ENCODE results near the gene HTR1E. TPM values are rescaled to one million over a fixed set of nuclear protein-coding genes. Genes with fewer than 3 reads are reported as not detected.

Gene HTR1E
- total RNA-seq, 1 experiment from 2014 or later = not detected

GRCh38 chr6:87012743-87013142, 75.4 kb downstream of the HTR1E start:
- Histone ChIP-seq H3K36me3 (no peaks in the 10 kb centered on the region), H3K4me1 (replicated peaks) (no peaks in the 10 kb centered on the region), H3K27ac (no peak overlapping the region), H3K4me3 (no peak overlapping the region), H3K27me3 (replicated peaks) (no peaks in the 10 kb centered on the region), H3K9me3 (replicated peaks) (no peaks in the 10 kb centered on the region)
- DNase-seq (ENCODE audit: low read depth in 1 of 2, low spot score in 2 of 2) = no peak

GRCh38 chr6:87016772-87017171, 79.4 kb downstream of the HTR1E start:
- no peak overlapping the region for H3K4me3 ChIP-seq
- no peak overlapping the region for H3K27ac ChIP-seq
- no peaks in the 10 kb centered on the region for H3K9me3 ChIP-seq (replicated peaks)
- H3K36me3 ChIP-seq = no peaks in the 10 kb centered on the region
- no peaks in the 10 kb centered on the region for H3K4me1 ChIP-seq (replicated peaks)
- no peak for DNase-seq (ENCODE audit: low read depth in 1 of 2, low spot score in 2 of 2)
- H3K27me3 ChIP-seq (replicated peaks) = no peaks in the 10 kb centered on the region

DNA sequence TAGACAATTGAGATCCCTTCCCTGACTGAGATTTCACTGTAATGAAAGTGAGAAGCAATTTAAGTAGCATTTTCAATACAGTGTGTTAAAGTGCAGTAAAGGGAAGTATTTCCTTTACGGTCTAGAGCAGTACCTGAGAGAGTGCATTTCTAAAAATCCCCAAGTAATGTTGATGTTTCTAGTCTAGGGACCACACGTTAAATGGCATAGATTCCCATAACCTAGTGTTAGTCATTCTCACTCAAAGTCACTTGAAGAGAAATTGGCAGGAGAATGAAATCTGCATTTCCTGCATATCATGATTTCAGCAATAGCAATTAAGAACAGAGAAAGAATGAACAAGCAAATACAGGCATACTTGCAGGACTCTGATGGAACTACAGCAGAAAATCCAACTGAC, 89.7 kb downstream of the HTR1E start:
- H3K4me1 ChIP-seq (replicated peaks) = no peaks in the 10 kb centered on the region

DNA sequence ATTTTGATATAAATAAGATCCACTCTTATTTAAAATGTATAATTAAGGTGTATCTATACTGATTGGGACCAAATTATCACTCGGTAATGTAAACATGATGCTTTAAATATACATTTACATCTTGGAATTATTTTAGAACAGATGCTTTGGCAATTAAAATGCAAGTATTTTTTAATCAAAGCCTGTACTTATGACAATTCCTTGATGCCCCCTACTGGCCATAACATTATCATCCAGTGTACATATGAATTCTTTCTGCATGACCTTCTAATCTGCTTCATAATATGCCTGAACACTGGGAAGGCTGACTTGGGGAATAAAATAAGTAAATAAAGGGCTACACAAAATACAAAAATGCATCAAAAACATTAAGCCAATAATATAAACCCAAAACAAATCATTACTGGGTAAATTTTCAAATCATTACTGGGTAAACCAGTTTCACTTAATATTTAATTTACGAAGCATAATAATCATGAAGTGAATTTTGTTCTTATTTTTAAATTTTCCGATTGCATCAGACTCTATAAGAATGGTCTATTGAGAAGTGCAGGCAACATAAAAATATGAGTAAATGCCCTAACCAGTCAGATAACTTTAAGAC, 92.5 kb downstream of the HTR1E start:
- Histone ChIP-seq H3K9me3 (replicated peaks) (no peaks in the 10 kb centered on the region), H3K36me3 (no peaks in the 10 kb centered on the region), H3K27me3 (replicated peaks) (no peaks in the 10 kb centered on the region), H3K27ac (no peak overlapping the region), H3K4me1 (replicated peaks) (no peaks in the 10 kb centered on the region), H3K4me3 (no peak overlapping the region)
- DNase-seq (ENCODE audit: low read depth in 1 of 2, low spot score in 2 of 2) = peak in 1 of 2 experiments; percentile 5

More for the DNA sequence above, 89.7 kb downstream of the HTR1E start:
- H3K27ac ChIP-seq = no peak overlapping the region
- H3K36me3 ChIP-seq = no peaks in the 10 kb centered on the region
- DNase-seq (ENCODE audit: low read depth in 1 of 2, low spot score in 2 of 2) = no peak
- no peaks in the 10 kb centered on the region for H3K9me3 ChIP-seq (replicated peaks)
- no peaks in the 10 kb centered on the region for H3K27me3 ChIP-seq (replicated peaks)
- H3K4me3 ChIP-seq = no peak overlapping the region

- no peak overlapping the region for H3K27ac ChIP-seq
- no peaks in the 10 kb centered on the region for H3K9me3 ChIP-seq (replicated peaks)
- no peak for DNase-seq (ENCODE audit: low read depth in 1 of 2, low spot score in 2 of 2)
- no peaks in the 10 kb centered on the region for H3K27me3 ChIP-seq (replicated peaks)
- H3K36me3 ChIP-seq = no peaks in the 10 kb centered on the region
- no peaks in the 10 kb centered on the region for H3K4me1 ChIP-seq (replicated peaks)
- H3K4me3 ChIP-seq = no peak overlapping the region
These were observed 103.4 kb downstream of the HTR1E start for GRCh38 chr6:87040729-87041128.

DNA sequence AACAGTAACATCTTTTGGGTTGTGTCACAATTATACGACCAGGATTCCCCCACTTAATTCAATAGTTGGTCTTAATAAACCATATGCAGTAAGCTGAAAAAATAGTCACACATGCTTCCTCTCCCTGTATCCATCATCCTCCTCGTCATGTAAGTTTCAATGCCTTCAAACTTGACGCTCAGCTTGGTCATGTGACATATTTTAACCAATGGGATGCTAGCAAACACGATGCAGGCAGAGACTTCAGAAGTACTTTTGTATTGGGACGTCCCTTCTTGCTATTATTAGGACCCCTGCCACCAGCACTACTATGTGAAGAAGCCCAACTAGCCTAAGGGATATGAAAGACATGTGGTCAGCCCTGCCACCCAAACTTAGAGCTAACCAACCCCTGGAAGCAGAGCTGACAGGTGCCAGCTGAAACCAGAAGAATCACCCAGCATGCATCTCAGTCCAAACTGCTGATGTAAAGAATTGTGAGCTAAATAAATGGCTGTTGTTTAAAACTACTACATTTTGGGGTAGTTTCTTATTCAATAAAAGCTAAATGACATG, 108.3 kb downstream of the HTR1E start:
- no peaks in the 10 kb centered on the region for H3K4me1 ChIP-seq (replicated peaks)
- no peak for DNase-seq (ENCODE audit: low read depth in 1 of 2, low spot score in 2 of 2)
- no peak overlapping the region for H3K27ac ChIP-seq
- H3K27me3 ChIP-seq (replicated peaks) = no peaks in the 10 kb centered on the region
- H3K36me3 ChIP-seq = no peaks in the 10 kb centered on the region
- no peaks in the 10 kb centered on the region for H3K9me3 ChIP-seq (replicated peaks)
- H3K4me3 ChIP-seq = no peak overlapping the region

DNA sequence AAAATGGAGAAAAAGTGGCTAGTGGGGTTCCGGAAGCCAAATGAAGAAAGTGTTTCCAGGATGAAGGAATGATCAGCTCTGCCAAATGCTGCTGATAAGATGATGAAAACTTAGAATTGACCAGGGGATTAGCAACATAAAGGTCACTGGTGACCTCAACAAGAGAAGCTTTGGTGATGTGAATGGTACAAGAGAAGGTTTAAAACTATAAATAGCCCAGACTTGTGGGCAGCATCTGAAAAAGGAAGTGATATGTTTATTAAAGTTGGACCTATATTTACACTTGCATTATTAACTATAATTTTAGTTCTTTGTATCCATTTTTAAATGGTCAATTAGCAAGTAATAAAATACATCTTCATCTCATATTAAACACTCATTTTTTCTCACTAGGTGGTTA, 112.5 kb downstream of the HTR1E start:
- no peak for DNase-seq (ENCODE audit: low read depth in 1 of 2, low spot score in 2 of 2)
- H3K9me3 ChIP-seq (replicated peaks) = no peaks in the 10 kb centered on the region
- H3K4me1 ChIP-seq (replicated peaks) = no peaks in the 10 kb centered on the region
- H3K27ac ChIP-seq = no peak overlapping the region
- H3K36me3 ChIP-seq = no peaks in the 10 kb centered on the region
- H3K27me3 ChIP-seq (replicated peaks) = no peaks in the 10 kb centered on the region
- no peak overlapping the region for H3K4me3 ChIP-seq

GRCh38 chr6:87053312-87053711, 116.0 kb downstream of the HTR1E start:
- H3K27me3 ChIP-seq (replicated peaks) = no peaks in the 10 kb centered on the region
- H3K27ac ChIP-seq = no peak overlapping the region
- H3K36me3 ChIP-seq = no peaks in the 10 kb centered on the region
- H3K4me3 ChIP-seq = no peak overlapping the region
- no peaks in the 10 kb centered on the region for H3K9me3 ChIP-seq (replicated peaks)
- H3K4me1 ChIP-seq (replicated peaks) = no peaks in the 10 kb centered on the region
- no peak for DNase-seq (ENCODE audit: low read depth in 1 of 2, low spot score in 2 of 2)

GRCh38 chr6:87054143-87054833, 117.0 kb downstream of the HTR1E start:
- Histone ChIP-seq H3K4me1 (replicated peaks) (no peaks in the 10 kb centered on the region), H3K4me3 (no peak overlapping the region), H3K27me3 (replicated peaks) (no peaks in the 10 kb centered on the region), H3K36me3 (no peaks in the 10 kb centered on the region), H3K9me3 (replicated peaks) (no peaks in the 10 kb centered on the region), H3K27ac (no peak overlapping the region)
- no peak for DNase-seq (ENCODE audit: low read depth in 1 of 2, low spot score in 2 of 2)

DNA sequence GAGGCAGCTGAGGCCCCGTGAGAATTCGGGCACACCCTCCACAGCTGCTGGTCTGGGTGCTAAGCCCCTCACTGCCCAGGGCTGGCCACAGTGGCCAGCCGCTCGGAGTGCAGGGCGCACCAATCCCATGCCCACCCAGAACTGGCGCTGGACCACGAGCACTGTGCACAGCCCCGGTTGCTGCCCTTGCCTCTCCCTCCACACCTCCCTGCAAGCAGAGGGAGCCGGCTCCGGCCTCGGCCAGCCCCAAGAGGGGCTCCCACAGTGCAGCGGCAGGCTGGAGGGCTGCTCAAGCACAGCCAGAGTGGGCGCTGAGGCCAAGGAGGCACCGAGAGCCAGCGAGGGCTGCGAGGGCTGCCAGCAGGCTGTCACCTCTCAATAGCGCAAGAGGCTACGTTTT, 122.6 kb downstream of the HTR1E start:
- Histone ChIP-seq H3K4me3 (no peak overlapping the region), H3K9me3 (replicated peaks) (no peaks in the 10 kb centered on the region), H3K27me3 (replicated peaks) (peaks cover 2% of the 10 kb centered on the region; the same call in 1 of the 2 replicates), H3K27ac (no peak overlapping the region), H3K36me3 (no peaks in the 10 kb centered on the region), H3K4me1 (replicated peaks) (no peaks in the 10 kb centered on the region)
- DNase-seq (ENCODE audit: low read depth in 1 of 2, low spot score in 2 of 2) = no peak

DNA sequence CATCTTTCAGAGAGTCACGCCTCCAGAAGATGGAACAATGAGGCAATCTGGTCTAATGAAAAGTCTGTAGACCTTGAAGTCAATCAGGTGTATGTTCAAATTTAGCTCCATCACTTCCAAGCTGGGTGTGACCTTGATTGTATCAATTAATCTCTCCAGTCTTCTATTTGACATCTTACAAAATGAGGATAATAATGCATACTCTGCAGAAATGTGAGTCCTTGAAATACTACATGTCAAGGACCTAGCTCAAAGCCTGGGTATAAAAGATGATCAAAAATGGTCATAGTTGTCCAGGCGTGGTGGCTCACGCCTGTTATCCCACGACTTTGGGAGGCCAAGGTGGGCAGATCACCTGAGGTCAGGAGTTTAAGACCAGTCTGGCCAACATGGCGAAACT, 127.8 kb downstream of the HTR1E start:
- Histone ChIP-seq H3K4me1 (replicated peaks) (no peaks in the 10 kb centered on the region), H3K36me3 (no peaks in the 10 kb centered on the region), H3K4me3 (no peak overlapping the region), H3K27ac (no peak overlapping the region), H3K27me3 (replicated peaks) (peaks cover 11% of the 10 kb centered on the region), H3K9me3 (replicated peaks) (no peaks in the 10 kb centered on the region)
- DNase-seq (ENCODE audit: low read depth in 1 of 2, low spot score in 2 of 2) = no peak

Other genes with a start within 250 kb of the HTR1E start
- not detected in 2 replicates for gene CGA, start 157.6 kb downstream of the HTR1E start, total RNA-seq (2014; rRNA removed; shearing (Covaris generic))
- gene ZNF292, start 218.0 kb downstream of the HTR1E start, total RNA-seq (2014; rRNA removed; shearing (Covaris generic)) = 14.1 and 17.0 TPM in 2 replicates